ENCODE data around the gene MTMR6.

DNA sequence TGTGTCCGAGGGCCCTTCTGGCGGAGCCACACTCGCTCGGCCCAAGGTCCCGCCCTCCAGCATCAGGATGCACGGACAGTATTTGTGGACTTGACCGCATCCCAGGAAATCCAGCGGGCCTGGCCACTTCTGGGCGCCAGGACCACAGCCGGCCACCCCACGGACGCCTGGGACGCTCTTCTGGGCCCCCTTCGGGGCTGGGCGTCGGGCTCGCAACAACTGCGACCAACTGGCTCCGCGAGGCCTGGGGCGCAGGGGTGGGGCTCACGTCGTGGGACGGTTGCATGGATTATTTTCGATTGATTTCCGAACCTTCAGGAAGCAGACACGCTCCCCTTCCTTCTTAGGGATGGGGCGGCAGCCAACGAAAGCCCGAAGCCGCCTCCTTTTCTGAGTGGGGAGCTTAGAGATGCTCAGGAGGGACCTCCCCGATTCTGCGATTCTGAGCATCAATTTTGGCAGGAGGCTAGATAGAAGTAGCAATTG lies 13.6 kb upstream of the MTMR6 start:
- no peak for TF ChIP-seq EZH2 (IDR thresholded peaks at IDR 0.05)
- no peak for TF ChIP-seq POLR2AphosphoS5 (IDR thresholded peaks at IDR 0.05; ENCODE audit: borderline replicate concordance, low read depth, low read length)
- TF ChIP-seq FOXP2 (optimal IDR thresholded peaks at IDR 0.05; ENCODE audit: control extremely low read depth, extremely low read length, insufficient read depth) = no peak

Data from SK-N-MC (cell line).